ENCODE results near the gene BORCS6. TPM values are rescaled to one million over a fixed set of nuclear protein-coding genes. Genes with fewer than 3 reads are reported as not detected.
A peak's percentile ranks its signal among the peaks of the same experiment; 100 is the strongest.
"Not testable (repeated sequence)": the region's sequence is repeated elsewhere in the genome, so short reads cannot be mapped to it uniquely, and the experiment has no call there.

The BORCS6 gene
- total and polyA plus RNA-seq, 9 of the 15 experiments (the other 6 are each of a cell fraction or from before 2014, with no cell fraction given), result 0.01 to 7.4 (median 2.3) TPM

DNA sequence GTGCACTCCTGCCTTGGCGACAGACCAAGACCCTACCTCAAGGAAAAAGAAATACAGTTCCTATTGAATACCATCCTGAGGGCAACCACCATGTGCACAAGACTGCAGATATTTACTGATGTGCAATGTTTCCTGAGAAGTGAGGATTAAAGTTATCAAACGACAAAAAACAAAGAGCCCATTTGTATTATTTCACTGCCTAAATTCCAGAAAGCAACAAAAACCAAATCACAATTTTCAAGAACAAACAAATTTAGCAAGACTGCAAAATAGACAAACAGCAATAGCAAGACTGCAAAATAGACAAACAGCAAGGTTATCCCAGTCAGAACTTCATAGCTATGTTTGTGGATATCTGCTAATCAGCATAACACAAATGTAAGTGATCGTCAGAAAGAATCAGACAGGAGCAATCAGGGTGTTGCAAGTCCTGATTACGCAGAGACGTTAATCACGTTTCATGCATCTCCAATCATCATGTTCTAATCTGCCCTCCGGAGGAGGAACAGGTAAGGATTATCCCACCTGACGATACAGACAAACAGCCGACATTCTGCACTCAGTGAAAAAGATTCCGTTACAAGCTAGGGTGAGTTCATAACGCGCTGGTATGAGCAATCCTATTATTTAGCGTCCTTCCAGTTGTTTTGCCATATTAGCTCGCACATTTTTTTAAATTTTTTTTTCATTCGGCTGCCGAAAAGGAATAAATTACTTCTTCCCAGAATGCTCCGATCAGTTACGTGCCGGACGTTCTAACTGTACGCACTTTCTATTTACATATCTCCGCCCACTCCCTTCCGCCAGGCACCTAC is 16.7 kb downstream of the BORCS6 start (continued):
- TF ChIP-seq ZNF224 (CRISPR knock-in tag; IDR thresholded peaks at IDR 0.05), result no peak
- peak; percentile 48; the same call in 1 of the 2 replicates for TF ChIP-seq ZNF766 (CRISPR knock-in tag; conservative IDR thresholded peaks at IDR 0.05)
- peak; percentile 78 for TF ChIP-seq MAFF (IDR thresholded peaks at IDR 0.05; ENCODE audit: low read length)
- TF ChIP-seq STAG1 (CRISPR knock-in tag; IDR thresholded peaks at IDR 0.05; ENCODE audit: borderline replicate concordance), result no peak
- TF ChIP-seq FOSL1 (tag; conservative IDR thresholded peaks at IDR 0.05), result peak; percentile 79
- TF ChIP-seq, protein P1, sequence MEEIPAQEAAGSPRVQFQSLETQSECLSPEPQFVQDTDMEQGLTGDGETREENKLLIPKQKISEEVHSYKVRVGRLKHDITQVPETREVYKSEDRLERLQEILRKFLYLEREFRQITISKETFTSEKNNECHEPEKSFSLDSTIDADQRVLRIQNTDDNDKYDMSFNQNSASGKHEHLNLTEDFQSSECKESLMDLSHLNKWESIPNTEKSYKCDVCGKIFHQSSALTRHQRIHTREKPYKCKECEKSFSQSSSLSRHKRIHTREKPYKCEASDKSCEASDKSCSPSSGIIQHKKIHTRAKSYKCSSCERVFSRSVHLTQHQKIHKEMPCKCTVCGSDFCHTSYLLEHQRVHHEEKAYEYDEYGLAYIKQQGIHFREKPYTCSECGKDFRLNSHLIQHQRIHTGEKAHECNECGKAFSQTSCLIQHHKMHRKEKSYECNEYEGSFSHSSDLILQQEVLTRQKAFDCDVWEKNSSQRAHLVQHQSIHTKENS (CRISPR knock-in tag; IDR thresholded peaks at IDR 0.05), result peak; percentile 95
- TF ChIP-seq CAMTA2 (CRISPR knock-in tag; conservative IDR thresholded peaks at IDR 0.05), result peak; percentile 98
- no peak for TF ChIP-seq SAFB (IDR thresholded peaks at IDR 0.05; ENCODE audit: borderline replicate concordance, low read depth, low read length)

DNA sequence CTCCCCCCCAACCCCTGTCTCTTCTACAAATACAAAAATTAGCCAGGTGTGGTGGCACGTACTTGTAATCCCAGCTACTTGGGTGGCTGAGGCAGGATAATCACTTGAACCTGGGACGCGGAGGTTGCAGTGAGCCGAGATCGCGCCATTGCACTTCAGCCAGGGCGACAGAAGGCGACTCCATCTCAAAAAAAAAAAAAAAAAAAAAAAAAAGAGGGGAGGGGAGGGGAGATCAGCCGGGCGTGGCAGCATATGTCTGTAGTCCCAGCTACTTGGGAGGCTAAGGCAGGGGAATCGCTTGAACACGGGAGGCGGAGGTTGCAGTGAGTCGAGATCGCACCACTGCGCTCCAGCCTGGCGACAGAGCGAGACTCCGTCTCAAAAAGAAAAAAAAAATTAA is 19.8 kb downstream of the BORCS6 start:
- TF ChIP-seq ZNF384 (IDR thresholded peaks at IDR 0.05; ENCODE audit: low read depth, low read length), result peak; percentile 55
- TF ChIP-seq, protein P2, sequence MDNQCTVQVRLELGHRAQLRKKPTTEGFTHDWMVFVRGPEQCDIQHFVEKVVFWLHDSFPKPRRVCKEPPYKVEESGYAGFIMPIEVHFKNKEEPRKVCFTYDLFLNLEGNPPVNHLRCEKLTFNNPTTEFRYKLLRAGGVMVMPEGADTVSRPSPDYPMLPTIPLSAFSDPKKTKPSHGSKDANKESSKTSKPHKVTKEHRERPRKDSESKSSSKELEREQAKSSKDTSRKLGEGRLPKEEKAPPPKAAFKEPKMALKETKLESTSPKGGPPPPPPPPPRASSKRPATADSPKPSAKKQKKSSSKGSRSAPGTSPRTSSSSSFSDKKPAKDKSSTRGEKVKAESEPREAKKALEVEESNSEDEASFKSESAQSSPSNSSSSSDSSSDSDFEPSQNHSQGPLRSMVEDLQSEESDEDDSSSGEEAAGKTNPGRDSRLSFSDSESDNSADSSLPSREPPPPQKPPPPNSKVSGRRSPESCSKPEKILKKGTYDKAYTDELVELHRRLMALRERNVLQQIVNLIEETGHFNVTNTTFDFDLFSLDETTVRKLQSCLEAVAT (IDR thresholded peaks at IDR 0.05), result 0 out of 4 replicates have a peak, but pooled peaks of 1 of the 2 experiments have one; percentile 31
- TF ChIP-seq, protein P3, sequence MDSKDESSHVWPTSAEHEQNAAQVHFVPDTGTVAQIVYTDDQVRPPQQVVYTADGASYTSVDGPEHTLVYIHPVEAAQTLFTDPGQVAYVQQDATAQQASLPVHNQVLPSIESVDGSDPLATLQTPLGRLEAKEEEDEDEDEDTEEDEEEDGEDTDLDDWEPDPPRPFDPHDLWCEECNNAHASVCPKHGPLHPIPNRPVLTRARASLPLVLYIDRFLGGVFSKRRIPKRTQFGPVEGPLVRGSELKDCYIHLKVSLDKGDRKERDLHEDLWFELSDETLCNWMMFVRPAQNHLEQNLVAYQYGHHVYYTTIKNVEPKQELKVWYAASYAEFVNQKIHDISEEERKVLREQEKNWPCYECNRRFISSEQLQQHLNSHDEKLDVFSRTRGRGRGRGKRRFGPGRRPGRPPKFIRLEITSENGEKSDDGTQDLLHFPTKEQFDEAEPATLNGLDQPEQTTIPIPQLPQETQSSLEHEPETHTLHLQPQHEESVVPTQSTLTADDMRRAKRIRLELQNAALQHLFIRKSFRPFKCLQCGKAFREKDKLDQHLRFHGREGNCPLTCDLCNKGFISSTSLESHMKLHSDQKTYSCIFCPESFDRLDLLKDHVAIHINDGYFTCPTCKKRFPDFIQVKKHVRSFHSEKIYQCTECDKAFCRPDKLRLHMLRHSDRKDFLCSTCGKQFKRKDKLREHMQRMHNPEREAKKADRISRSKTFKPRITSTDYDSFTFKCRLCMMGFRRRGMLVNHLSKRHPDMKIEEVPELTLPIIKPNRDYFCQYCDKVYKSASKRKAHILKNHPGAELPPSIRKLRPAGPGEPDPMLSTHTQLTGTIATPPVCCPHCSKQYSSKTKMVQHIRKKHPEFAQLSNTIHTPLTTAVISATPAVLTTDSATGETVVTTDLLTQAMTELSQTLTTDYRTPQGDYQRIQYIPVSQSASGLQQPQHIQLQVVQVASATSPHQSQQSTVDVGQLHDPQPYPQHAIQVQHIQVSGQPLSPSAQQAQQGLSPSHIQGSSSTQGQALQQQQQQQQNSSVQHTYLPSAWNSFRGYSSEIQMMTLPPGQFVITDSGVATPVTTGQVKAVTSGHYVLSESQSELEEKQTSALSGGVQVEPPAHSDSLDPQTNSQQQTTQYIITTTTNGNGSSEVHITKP (IDR thresholded peaks at IDR 0.05; ENCODE audit: partially characterized antibody), result peak; percentile 39
- in situ Hi-C loops (cut with MboI); H4K20me1 ChIP-seq (replicated peaks; ENCODE audit: control insufficient read depth, insufficient read depth, low read length); H3K4me3 ChIP-seq; DNase-seq (ENCODE audit: extremely low read depth in 1 of 4, low spot score in 3 of 4); CTCF ChIA-PET (ENCODE audit: low intra/inter-chr PET ratio); H3K79me2 ChIP-seq (ENCODE audit: control insufficient read depth, insufficient read depth, low read length); H3K9me1 ChIP-seq (ENCODE audit: control insufficient read depth, insufficient read depth, low read length); H3K36me3 ChIP-seq (ENCODE audit: control insufficient read depth, insufficient read depth, low read length); H3K9ac ChIP-seq (ENCODE audit: insufficient read depth in 1 of 2, low read depth in 2 of 2, low read length in 2 of 2); H3K4me2 ChIP-seq (ENCODE audit: insufficient read depth, low read length); FAIRE-seq; H2AFZ ChIP-seq (ENCODE audit: low read depth, low read length); H3K27me3 ChIP-seq (ENCODE audit: control insufficient read depth in 2 of 2, insufficient read depth in 2 of 2, low read length in 2 of 2); BruUV-seq (replicated peaks); H3K27ac ChIP-seq (ENCODE audit: extremely low read depth, low read depth, low read length); H3K9me3 ChIP-seq (replicated peaks; ENCODE audit: control insufficient read depth, insufficient read depth, low read depth, low read length); ATAC-seq: not testable (repeated sequence)
- 82% methylated on average over 7 of the region's 19 CpGs for WGBS (ENCODE audit: insufficient coverage, low coverage, missing lambda C conversion rate)
- POLR2A ChIA-PET, result interaction anchor here (4.7 kb wide), 1 partner anchor 12 kb away, joined by 105 read pairs; no protein-coding TSS in a partner anchor
- intact Hi-C loops (cut with micrococcal nuclease), result loop anchor here (5.0 kb wide), 2 partner anchors 33 to 48 kb away; partner anchors contain the start of gene HES7
- H3K4me1 ChIP-seq (replicated peaks in 1 of 2; ENCODE audit: control insufficient read depth in 2 of 2, insufficient read depth in 2 of 2, low read length in 2 of 2), result peaks cover 10 to 31% of the 10 kb centered on the region in 2 experiments; a peak in 4 of 5 replicates
